Suppressor macrophage (primary cell): ENCODE results near the gene LEP.

ENCODE experiments used
- DNase-seq, 4 experiments: peaks; one replicate each; pipeline ENCODE4 v3.0.0-alpha.2; 2020 to 2022
- total RNA-seq, 17 experiments: gene quantifications; one replicate each; lab custom pipeline; 2026; ENCODE audit warnings: mixed read lengths in 6 of 17, inconsistent platforms in 3 of 17; lab: John Stamatoyannopoulos, UW

The LEP gene
- 0 to 1.5 (median 0) reads per million in 17 experiments for total RNA-seq

DNA sequence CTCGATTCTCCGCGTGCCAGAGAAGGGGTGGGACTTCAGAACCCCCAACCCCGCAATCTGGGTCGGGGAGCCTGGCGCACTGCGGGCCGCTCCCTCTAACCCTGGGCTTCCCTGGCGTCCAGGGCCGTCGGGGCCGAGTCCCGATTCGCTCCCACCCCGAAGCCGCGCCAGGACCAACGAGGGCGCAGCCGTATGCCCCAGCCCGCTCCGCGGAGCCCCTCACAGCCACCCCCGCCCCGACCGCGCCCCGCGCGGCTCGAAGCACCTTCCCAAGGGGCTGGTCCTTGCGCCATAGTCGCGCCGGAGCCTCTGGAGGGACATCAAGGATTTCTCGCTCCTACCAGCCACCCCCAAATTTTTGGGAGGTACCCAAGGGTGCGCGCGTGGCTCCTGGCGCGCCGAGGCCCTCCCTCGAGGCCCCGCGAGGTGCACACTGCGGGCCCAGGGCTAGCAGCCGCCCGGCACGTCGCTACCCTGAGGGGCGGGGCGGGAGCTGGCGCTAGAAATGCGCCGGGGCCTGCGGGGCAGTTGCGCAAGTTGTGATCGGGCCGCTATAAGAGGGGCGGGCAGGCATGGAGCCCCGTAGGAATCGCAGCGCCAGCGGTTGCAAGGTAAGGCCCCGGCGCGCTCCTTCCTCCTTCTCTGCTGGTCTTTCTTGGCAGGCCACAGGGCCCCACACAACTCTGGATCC is at the start of gene LEP:
Gene LEP, plus strand, starts transcription at position 583 of the 691 bp plus-strand sequence. CDS start 10,741 bp downstream, outside the sequence.
- no peak for DNase-seq

DNA sequence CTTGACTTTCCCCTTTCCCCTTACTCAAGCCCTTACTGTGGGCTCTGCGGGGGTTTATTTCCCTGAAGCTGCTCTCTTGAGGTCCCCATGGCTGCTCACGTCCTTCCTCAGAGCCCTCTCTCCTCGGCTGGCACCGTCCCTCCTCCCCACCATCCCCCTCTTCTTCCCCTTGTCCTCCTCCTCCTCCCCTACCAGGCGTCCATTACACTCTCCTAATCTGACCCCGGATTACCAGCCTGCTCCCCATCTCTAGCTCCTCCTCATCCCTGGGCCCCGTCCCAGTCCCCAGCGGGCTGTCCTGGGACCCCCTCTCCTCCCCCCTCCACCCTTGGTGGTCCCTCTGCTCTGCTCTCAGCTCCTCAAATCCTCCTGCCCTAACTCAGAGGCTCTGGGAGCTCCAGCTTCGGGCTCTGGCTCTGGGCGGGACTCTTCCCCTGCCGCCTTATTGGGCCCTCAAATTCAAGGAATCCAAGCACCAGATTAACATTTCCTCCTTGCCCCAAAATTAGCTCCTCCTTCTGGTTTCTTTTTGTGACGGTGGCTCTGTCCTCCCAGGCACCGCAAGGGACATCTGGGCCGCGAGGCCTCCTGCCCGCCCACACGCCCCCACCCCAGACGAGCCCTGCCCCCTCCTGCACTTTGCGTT is 48.5 kb upstream of the LEP start:
- no peak for DNase-seq

DNA sequence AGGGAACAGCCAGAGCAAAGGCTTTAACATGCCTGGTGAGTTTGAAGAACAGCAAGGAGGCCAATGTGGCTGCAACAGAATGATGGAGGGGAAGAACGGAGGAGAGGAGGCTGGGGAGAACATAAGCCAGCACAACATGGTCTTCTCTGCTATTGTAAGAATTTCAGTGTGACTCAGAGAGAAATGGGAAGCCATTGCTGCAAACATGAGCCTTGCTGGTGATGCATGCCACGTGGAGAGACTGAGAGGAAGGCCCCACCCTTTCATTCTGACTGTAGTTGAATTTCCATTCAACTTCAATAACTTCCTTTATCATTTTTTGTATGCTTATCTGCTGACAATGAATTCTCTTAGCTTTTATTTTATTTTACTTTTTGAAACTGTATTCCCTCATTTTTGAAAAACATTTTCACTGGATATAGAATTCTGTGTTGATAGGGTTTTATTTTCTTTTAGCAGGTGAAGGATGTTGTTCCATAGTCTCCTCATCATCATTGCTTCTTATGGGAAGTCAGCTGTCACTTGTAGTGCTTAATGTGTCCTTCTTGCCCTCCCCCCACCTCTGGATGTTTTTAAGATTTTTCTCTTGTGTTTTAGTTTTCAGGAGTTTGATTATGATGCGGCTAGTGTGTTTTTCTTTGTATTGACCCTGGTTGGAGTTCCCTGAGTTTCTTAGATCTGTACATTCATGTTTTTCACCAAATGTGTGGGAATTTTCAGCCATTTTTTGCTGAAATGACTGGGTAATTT is 46.4 kb upstream of the LEP start:
- peak in 2 of 4 experiments; percentile 17 to 24 for DNase-seq

DNA sequence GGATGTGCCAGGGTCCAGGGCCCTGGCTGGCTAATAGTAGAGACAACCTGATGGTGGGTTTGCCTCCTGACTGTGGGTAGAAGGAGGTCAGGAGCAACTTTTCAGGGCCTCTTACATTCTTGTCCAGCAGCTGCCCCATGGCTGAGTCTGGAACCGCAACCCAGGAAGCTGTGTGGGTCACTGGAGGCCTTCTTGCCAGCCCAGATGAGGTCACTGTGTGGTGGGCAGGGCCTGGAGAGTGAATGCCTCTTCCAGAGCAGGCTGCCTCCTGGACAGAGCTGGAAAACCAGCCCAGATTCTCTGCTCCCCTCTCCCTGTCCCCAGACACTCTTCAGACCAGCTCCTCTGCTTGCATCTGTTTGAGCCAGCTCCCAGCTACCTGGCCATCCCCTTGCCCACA is 43.5 kb upstream of the LEP start:
- DNase-seq, result peak in 2 of 4 experiments; percentile 41 to 51

DNA sequence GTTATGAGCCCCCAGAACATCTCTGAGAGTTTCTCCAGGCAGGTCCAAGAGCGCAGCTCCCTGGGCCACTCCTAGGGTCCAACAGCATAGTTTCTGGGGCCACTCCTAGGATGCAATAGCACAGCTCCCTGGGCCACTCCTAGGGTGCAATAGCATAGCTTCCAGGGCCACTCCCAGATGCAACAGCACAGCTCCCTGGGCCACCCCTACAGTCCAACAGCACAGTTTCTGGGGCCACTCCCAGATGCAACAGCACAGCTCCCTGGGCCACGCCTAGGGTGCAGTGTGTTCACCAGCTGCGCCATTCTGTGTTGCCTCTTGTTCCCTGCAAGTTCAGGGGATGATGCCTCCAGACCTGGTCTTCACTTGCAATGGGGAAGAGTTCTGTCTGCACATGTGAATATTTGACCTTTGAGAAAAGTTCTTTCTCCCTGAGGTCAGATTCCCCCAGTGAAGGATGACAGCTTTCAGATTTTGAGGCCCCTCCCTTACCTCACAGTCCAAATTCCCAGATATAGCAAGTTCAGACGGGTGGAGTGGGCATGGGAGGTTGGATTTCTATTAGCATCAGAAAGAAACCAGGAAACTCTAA is 43.0 kb upstream of the LEP start:
- DNase-seq, result no peak

DNA sequence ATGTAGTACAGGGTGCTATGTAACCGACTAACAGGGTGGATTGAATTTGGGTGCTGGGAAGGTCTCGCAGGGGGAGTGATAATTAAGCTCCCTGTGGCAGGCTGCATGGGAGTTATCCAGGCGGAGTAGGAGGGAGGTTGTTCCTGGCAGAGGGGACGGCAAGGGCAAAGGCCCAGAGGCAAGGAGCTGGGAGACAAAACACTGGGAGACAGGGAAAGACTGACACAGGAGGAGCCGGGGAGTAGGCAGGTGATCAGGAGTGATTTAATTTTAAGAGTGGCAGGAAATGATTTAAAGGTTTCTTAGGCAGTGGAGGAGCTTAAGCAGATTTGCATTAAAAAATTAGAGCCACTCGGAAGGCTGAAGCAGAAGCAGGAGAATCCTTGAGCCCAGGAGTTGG is 40.7 kb upstream of the LEP start:
- no peak for DNase-seq

DNA sequence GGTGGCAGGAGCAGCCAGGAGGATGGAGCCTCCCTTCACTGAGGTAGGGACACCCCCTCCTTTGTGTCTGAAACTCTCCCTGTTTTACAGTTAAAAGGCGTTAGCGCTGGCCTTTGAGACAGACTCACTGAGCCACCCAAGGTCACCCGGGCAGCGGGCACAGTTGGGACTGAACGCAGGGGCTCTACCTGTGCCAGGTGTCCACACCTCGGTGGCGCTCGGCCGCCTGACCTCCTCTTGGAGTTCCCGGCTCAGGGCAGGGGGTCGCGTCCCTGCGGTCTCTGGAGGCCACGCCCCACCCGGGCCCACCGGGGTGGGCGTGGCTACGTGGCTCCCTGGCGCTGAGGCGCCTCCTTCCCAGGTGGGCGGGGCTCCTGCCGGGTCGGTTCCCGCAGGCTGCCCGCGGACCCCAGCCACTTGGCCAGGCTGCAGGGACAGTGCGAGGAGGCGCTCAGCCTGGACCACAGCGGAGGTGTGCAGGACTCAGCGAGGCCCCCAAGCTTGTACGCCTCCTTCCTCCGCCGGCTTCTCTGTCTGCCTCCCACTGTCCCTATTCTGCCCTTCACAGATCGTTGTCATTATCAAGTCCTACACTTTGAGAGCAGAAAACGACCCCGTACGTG is 39.9 kb upstream of the LEP start:
- no peak for DNase-seq

DNA sequence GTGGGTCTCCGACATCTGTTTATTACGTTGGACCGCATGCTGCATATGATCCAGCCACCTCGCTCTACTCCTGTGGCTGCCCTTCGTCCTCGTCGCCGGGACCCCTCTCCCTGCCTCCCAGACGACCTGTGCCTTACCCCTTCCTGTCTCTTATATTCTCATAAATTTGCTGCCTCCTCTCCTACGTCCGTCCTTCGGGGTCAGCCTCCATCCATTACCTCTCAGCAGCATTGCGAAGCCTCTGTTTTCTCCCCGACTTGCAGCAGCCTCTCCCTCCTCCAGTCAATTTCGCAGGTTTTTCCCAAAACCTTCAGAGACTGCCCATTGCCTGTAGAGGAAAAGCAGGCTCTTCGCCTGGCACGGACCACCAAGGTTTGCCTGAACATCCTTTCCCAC is 39.4 kb upstream of the LEP start:
- no peak for DNase-seq

DNA sequence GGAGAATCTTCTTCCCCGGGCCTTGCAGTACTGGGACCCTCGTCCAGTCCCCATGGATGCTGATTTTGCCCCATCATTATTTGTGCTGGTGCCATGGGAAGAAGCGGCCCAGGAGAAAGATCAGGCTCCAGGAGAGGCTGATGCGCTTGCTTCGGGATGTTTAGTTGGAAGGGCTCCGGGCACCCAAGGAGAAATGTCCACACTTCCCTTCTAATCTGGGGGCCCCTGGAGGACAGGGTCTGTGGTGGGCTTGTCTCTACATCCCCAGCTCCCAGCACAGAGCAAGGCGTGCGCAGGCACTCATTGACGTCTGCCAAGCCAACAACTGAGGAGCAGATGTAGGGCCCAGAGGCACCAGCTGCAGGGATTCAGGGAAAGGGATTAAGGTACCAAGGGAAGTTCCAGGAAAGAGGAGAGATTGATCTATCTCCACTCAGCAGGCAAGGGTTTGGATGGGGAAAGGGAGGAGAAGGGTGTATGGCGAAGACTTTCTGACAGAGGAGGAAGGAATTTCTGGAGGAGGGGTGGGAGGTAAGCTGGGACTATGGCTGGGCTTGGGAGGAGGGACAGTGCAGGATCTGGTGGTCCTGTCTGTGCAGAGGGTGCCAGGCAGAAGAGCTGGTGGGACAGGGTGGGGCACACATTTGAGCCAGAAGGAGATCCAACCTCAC is 38.7 kb upstream of the LEP start:
- DNase-seq, result no peak

DNA sequence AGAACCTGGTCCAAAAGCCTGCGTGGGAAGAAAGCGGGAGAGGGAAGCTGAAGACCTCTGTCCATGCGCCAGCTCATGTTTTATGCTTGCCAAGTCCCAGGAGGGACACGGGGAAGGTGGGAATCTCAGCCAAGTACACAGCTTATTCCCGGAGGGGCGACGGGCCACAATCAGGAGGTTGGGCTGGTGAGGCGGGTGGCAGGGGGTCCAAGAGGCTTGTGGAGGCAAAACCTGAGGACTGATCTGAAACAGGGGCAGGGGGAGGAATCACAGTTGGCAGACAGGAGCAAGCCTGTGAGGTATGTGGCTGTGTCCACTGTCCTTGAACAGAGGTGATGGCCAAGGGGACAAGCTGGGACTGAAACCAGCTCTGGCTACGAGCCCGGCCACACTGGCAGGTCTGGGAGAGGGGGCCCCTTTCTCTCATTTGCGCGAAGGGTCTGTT is 38.0 kb upstream of the LEP start:
- no peak for DNase-seq

DNA sequence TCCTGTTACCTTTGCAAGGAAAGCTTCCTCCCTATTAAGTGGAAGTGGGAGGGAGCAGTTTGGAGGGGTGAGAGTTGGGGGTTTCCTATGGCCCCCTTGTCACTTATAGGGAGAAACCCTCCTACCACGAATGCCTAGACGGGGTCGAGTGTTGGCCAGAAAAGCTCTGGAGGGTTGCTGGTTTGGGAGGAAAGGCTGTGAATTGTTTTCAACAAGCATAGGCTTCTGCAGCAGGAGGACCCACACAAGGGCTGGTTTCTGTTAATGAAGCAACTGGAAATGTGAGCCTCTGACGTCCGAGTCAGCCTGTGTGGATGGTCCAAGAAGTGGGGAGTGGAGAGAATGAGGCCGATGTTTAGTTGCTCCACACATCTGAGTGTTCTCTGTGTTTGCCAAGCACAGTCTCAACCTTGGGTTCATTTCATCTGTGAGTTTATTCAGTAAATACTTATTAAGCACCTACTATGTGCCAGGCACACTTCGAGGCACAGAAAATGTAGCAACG is 37.3 kb upstream of the LEP start:
- DNase-seq, result no peak

DNA sequence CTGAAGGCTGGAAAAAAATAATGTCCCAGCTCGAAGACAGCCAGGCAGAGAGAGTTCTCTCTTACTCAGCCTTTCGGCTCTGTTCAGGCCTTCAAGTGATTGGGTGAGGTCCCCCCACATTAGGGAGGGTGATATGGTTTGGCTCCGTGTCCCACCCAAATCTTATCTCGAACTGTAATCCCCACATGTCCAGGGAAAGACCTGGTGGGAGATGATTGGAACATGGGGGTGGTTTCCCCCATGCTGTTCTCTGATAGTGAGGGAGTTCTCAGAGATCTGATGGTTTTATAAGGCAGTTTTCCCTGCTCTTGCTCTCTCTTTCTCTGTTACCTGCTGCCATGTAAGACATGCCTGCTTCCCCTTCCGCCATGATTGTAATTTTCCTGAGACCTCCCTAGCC is 36.6 kb upstream of the LEP start:
- DNase-seq, result no peak

DNA sequence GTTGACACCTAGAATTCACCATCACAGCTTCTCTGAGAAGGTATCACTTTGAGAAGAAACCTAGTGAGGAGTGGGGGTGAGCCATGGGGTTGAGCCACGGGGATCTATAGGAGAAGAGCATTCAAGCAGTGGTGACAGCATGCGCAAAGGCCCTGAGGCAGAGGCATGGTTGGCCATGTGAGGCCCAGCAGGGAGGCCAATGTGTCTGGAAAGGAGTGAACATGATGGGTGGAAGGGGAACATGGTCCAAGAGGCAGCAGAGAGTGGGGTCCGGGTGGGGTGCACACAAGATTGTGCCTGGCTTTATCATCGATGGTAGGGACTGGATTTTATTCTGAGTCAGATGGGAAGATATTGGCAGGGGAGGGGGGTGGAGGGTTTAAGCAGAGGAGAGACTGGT is 36.0 kb upstream of the LEP start:
- DNase-seq, result no peak

DNA sequence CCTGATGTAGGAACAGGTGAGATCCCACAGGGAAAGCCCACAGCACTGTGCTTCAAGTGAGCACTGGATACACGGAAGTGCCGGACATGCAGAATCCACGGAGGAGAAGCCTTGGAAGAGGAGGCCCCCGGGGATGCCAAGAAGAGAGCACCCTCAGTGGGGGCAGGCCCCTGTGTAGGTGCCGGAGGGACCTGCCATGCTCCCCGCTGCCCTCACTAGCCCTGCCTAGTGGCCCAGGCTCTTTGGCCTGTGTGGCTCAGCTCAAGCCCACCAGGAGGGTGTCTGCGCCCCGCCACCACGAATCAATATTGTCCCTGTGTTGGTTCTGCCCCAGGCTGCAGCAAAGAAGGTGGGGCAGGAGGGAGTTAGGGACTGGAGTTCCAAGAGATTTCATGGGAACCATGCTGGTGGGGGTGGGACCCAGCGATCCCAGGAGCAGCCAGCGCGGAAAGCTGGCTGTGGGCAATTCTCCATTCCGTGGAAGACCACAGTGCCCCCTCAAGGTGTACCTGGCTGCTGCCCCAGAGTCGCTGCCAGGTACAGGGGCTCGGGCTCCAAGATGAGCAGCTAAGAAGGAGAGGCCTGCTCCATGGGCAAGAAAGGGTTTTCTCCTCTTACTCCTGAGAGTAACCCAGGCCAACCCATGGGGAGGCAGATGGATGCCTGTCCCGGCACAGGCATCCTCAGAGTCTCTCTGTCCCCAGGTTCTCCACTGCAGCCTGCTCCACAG is 34.9 kb upstream of the LEP start:
- no peak for DNase-seq

DNA sequence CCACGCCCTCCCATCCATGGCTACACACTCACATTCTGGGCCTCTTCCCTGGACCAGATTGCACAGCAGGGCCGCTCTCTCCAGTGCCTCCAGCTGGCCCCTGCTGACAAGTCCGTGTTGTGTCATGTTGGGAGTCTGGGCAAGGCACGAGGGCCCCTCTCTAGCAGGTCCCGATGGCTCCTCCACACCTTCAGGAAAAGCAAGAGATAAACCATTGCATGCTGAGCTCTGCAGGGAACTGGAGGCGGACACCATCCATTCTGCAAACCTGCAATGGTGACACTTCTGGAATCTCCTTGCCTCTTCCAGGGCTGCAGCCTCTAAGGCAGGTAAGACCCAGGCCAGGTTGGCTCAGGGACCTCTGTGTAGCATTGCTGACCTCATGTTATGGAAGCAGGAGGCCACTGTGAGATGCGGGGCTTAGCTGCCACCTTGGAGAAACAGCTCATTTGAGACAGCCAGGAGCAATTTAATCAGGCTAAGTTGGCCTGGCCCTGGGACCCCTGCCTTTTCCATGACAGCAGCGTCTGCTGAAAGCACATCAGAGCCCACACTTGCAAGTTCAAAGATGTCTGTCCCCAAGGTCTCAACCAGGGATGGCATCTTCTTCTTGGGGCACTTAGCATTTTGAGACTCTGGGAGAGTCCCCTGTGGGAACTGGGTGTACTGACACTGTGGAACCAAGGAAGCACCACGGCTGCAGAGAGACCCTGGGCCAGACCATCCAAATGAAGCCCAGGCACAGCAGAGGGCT is 34.2 kb upstream of the LEP start:
- DNase-seq, result no peak

DNA sequence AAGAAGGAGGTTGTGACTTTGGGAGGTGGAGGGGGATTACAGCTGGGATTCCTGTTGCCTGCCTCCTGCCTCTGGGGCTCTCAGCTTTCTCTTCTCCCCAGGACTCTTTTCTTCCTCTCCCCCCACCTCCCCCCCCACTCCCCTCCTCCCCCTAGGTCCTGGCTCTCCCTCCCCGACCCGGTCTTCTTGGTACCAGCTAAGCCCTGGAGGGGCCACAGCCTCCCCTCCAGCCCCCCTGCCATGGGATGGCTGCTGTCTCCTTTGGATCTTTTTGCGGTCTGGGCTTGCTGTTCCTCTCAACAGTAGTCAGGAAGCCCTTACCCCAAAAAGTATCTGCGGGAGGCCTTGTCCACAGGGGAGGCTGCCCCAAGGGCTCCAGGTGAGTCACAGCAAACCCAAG is 33.5 kb upstream of the LEP start:
- no peak for DNase-seq

DNA sequence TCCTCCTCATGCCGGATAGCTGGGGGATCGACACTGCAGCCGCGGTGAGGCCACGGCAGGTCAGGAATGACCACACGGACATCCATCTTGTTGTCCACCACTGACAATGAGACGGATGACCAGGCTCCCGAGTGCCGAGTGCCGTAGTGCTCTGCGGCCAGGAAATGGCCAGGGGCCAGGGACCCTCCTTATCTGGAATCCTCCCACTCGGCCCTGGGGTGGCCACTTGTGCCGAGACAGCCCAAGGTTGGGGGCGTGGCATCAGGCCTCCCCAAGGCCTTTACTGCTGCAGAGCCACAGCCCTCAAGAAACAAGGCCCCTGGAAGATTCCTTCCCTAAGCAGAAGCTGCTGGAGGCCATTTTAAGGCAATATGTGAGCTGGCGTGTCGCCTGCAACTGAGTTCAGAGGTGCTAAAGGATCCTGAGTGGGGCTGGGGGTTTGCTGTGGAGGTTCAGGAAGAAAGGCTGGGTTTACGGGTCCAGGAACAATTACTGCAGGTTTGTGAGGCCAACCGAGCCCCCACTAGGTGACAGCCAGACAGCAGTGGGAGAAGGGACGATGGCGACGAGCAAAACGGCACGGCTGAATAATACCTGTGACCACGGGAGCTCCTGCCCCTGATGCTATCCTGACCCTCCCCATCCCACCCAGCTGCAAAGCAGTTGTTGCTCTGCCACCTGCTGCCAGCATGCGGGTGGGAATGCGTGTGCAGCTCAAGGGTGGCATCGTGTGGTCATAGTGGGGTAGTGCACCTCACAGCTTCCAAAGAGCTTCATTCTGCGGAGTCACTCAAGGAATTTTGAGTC is 31.6 kb upstream of the LEP start:
- DNase-seq, result peak; percentile 83 to 90 (median 88)

DNA sequence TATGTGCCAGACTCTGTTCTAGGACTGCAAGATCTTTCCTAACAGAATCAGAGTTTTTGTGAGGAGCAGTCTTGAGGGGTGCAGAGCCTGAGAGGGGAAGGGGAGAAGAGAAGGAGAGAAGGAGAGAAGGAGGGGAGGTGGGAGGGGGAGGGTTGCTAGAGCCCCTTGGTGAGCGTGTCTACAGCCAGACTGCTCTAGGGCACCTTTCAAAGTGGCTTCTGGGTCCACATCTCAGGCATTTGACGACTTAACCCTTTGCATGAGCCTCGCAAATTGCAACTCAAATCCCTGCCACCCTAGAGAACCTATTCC is 31.1 kb upstream of the LEP start:
- no peak for DNase-seq
